Common myeloid progenitor, CD34-positive (primary cell): ENCODE results near the gene GABRA4.

Source experiments
- CTCF ChIA-PET: fragments of 350-600 bp; sonication (Branson Sonifier 250); formaldehyde crosslinking; loops from one replicate; lab custom pipeline; 2021; ENCODE audit warnings: antibody characterized with exemption; lab: Charles Lee
- POLR2A ChIA-PET: fragments of 350-600 bp; sonication (Branson Sonifier 250); formaldehyde crosslinking; loops from one replicate; lab custom pipeline; 2021; ENCODE audit warnings: antibody characterized with exemption; lab: Charles Lee
- DNase-seq, 3 donors: peaks; one replicate each; pipeline versions ENCODE4 v3.0.0 to v3.0.0-alpha.2; 2013
- H3K27ac ChIP-seq, 2 experiments: 1 replicate in 1 of 2; 2 replicates in 1 of 2; pipeline ENCODE4 v1.7.0; 2013; ENCODE audit warnings: inconsistent platforms in 2 of 2, low read length in 2 of 2, mild to moderate bottlenecking in 2 of 2, low read depth in 1 of 2, moderate library complexity in 1 of 2; ENCODE audit not compliant: severe bottlenecking in 2 of 2, insufficient read depth in 1 of 2, poor library complexity in 1 of 2
- H3K27me3 ChIP-seq, 5 experiments: replicated peaks in 2 of 5; 1 replicate in 3 of 5; 2 replicates in 2 of 5; pipeline versions ENCODE4 v1.6.1 to v1.7.0; 2013; ENCODE audit warnings: low read length in 4 of 5, mild to moderate bottlenecking in 2 of 5, moderate library complexity in 2 of 5, inconsistent platforms in 1 of 5; ENCODE audit not compliant: insufficient read depth in 5 of 5, control insufficient read depth in 4 of 5
- H3K36me3 ChIP-seq, 4 experiments: 1 replicate in 2 of 4; 2 replicates in 2 of 4; pipeline versions ENCODE4 v1.6.1 to v1.7.0; 2013; ENCODE audit warnings: low read length in 3 of 4, control low read depth in 1 of 4, mild to moderate bottlenecking in 1 of 4; ENCODE audit not compliant: control insufficient read depth in 4 of 4, insufficient read depth in 4 of 4
- H3K4me1 ChIP-seq, 4 experiments: 1 replicate in 3 of 4; 2 replicates in 1 of 4; pipeline versions ENCODE4 v1.6.1 to v1.7.1; 2013; ENCODE audit warnings: low read length in 3 of 4, mild to moderate bottlenecking in 3 of 4, control low read depth in 1 of 4, inconsistent platforms in 1 of 4, moderate library complexity in 1 of 4; ENCODE audit not compliant: control insufficient read depth in 4 of 4, insufficient read depth in 4 of 4; ENCODE audit errors: control extremely low read depth in 1 of 4
- H3K4me3 ChIP-seq, 7 experiments: 1 replicate in 4 of 7; 2 replicates in 3 of 7; pipeline versions ENCODE4 v1.5.1 to v1.7.0; 2013; ENCODE audit warnings: mild to moderate bottlenecking in 7 of 7, low read length in 6 of 7, moderate library complexity in 6 of 7, inconsistent platforms in 2 of 7, low read depth in 2 of 7, control low read depth in 1 of 7; ENCODE audit not compliant: insufficient read depth in 4 of 7, control insufficient read depth in 1 of 7; ENCODE audit errors: extremely low read depth in 1 of 7
- H3K9me3 ChIP-seq, 5 experiments: 1 replicate in 4 of 5; 2 replicates in 1 of 5; pipeline versions ENCODE4 v1.6.1 to v1.7.1; 2013; ENCODE audit warnings: low read length in 4 of 5, mild to moderate bottlenecking in 2 of 5, inconsistent platforms in 1 of 5, low read depth in 1 of 5, moderate library complexity in 1 of 5; ENCODE audit not compliant: control insufficient read depth in 4 of 5, insufficient read depth in 2 of 5; ENCODE audit errors: control extremely low read depth in 1 of 5
- WGBS: methylation state at CpG from one replicate; pipeline ENCODE4 v1.1.5; 2013; ENCODE audit not compliant: insufficient coverage; 5-methylcytosine and 5-hydroxymethylcytosine counted together

GABRA4 gene

GRCh38 chr4:46908148-46908547 is 85.2 kb downstream of the GABRA4 start:
- DNase-seq: no peak
- Histone ChIP-seq H3K9me3 (no peaks in the 10 kb centered on the region), H3K4me1 (no peaks in the 10 kb centered on the region), H3K27me3 (peaks cover 0 to 2% (median 0%) of the 10 kb centered on the region in 5 experiments), H3K4me3 (no peak overlapping the region), H3K36me3 (no peaks in the 10 kb centered on the region), H3K27ac (no peak overlapping the region)
- CTCF ChIA-PET: no interaction called here
- 90% methylated on average over 4 of the region's 4 CpGs for WGBS
- POLR2A ChIA-PET: no interaction called here

GRCh38 chr4:46900082-46900481 is 93.3 kb downstream of the GABRA4 start:
- no peak overlapping the region for H3K27ac ChIP-seq
- H3K9me3 ChIP-seq: no peaks in the 10 kb centered on the region
- H3K36me3 ChIP-seq: no peaks in the 10 kb centered on the region
- H3K4me1 ChIP-seq: no peaks in the 10 kb centered on the region
- CTCF ChIA-PET: interaction anchor here (2.3 kb wide), 1 partner anchor 13 kb away, joined by 9 read pairs; no protein-coding TSS in a partner anchor
- DNase-seq: no peak
- no peaks in the 10 kb centered on the region for H3K27me3 ChIP-seq
- POLR2A ChIA-PET: no interaction called here
- no CpG with 5 or more reads among the region's 1 CpG for WGBS
- H3K4me3 ChIP-seq: no peak overlapping the region

GRCh38 chr4:46894826-46895225 is 98.6 kb downstream of the GABRA4 start:
- WGBS: 17% methylated on average over 1 of the region's 5 CpGs
- Histone ChIP-seq H3K4me1 (no peaks in the 10 kb centered on the region), H3K27me3 (no peaks in the 10 kb centered on the region), H3K9me3 (peaks cover 0 to 4% (median 0%) of the 10 kb centered on the region in 5 experiments), H3K27ac (no peak overlapping the region), H3K4me3 (no peak overlapping the region), H3K36me3 (no peaks in the 10 kb centered on the region)
- ChIA-PET POLR2A (no interaction called here), CTCF (interaction anchor here (1.1 kb wide), 1 partner anchor 14 kb away, joined by 4 read pairs; no protein-coding TSS in a partner anchor)
- DNase-seq: peak; percentile 14 to 70 (median 59)

GRCh38 chr4:46890056-46890455 is 103.3 kb downstream of the GABRA4 start:
- Histone ChIP-seq H3K4me1 (peaks cover 0 to 2% (median 0%) of the 10 kb centered on the region in 4 experiments), H3K27me3 (no peaks in the 10 kb centered on the region), H3K27ac (no peak overlapping the region), H3K9me3 (peaks cover 0 to 4% (median 0%) of the 10 kb centered on the region in 5 experiments), H3K36me3 (no peaks in the 10 kb centered on the region), H3K4me3 (no peak overlapping the region)
- ChIA-PET POLR2A (no interaction called here), CTCF (no interaction called here)
- 100% methylated on average over 2 of the region's 2 CpGs for WGBS
- DNase-seq: no peak

- no peaks in the 10 kb centered on the region for H3K36me3 ChIP-seq
- peaks cover 0 to 4% (median 0%) of the 10 kb centered on the region in 5 experiments for H3K9me3 ChIP-seq
- H3K4me3 ChIP-seq: no peak overlapping the region
- no peak overlapping the region for H3K27ac ChIP-seq
- H3K4me1 ChIP-seq: peaks cover 0 to 2% (median 0%) of the 10 kb centered on the region in 4 experiments
- DNase-seq: no peak
- H3K27me3 ChIP-seq: no peaks in the 10 kb centered on the region
- 81% methylated on average over 2 of the region's 2 CpGs for WGBS
- POLR2A ChIA-PET: no interaction called here
- CTCF ChIA-PET: no interaction called here
Observed at GRCh38 chr4:46889410-46889809, 104.0 kb downstream of the GABRA4 start.

GRCh38 chr4:46886711-46887110 is 106.7 kb downstream of the GABRA4 start:
- Histone ChIP-seq H3K36me3 (no peaks in the 10 kb centered on the region), H3K27me3 (no peaks in the 10 kb centered on the region), H3K4me3 (no peak overlapping the region), H3K9me3 (no peaks in the 10 kb centered on the region), H3K4me1 (peaks cover 0 to 2% (median 0%) of the 10 kb centered on the region in 4 experiments), H3K27ac (no peak overlapping the region)
- WGBS: no CpG with 5 or more reads among the region's 2 CpGs
- POLR2A ChIA-PET: no interaction called here
- CTCF ChIA-PET: interaction anchor here (0.7 to 1.8 kb wide), 2 partner anchors 8 to 13 kb away, joined by 3 to 9 read pairs; no protein-coding TSS in a partner anchor
- peak; percentile 42 to 65 (median 63) for DNase-seq

GRCh38 chr4:46878641-46879040 is 114.7 kb downstream of the GABRA4 start:
- Histone ChIP-seq H3K9me3 (no peaks in the 10 kb centered on the region), H3K4me3 (no peak overlapping the region), H3K27ac (no peak overlapping the region), H3K27me3 (no peaks in the 10 kb centered on the region), H3K4me1 (peaks cover 0 to 12% (median 0%) of the 10 kb centered on the region in 4 experiments), H3K36me3 (no peaks in the 10 kb centered on the region)
- POLR2A ChIA-PET: no interaction called here
- DNase-seq: no peak
- WGBS: 100% methylated on average over 1 of the region's 3 CpGs
- CTCF ChIA-PET: interaction anchor here (0.8 kb wide), 1 partner anchor 8 kb away, joined by 3 read pairs; no protein-coding TSS in a partner anchor
